SK-N-SH (cell line): ENCODE results near the gene VTI1B. TPM values are rescaled to one million over a fixed set of nuclear protein-coding genes. Genes with fewer than 3 reads are reported as not detected.

Source experiments
- CTCF ChIA-PET: fragments of 300-600, 350-600 bp; formaldehyde crosslinking; extraction: SDS; loops from one replicate; lab custom pipeline; 2021; lab: Yijun Ruan, JAX
- POLR2A ChIA-PET: fragments of 350-600 bp; sonication (Branson Sonifier 250); formaldehyde crosslinking; extraction: SDS; loops from one replicate; lab custom pipeline; 2020; ENCODE audit warnings: antibody characterized with exemption, inconsistent platforms; lab: Yijun Ruan, JAX
- DNase-seq: peaks from one replicate; pipeline ENCODE4 v3.0.0; 2012
- H2AFZ ChIP-seq: fragments of 200-600 bp; sonication (generic); 2 replicates; pipeline ENCODE4 v1.8.1; 2016; ENCODE audit warnings: antibody characterized with exemption, mild to moderate bottlenecking, low read depth
- H3F3A ChIP-seq: fragments of 200-600 bp; sonication (generic); replicated peaks from 2 replicates; pipeline ENCODE3; 2016; ENCODE audit warnings: antibody characterized with exemption, mild to moderate bottlenecking; ENCODE audit not compliant: insufficient read depth
- H3K27ac ChIP-seq, 2 experiments: fragments of 200-500 bp in 1 of 2; fragments of 200-600 bp in 1 of 2; sonication (Bioruptor generic) in 1 of 2; sonication (generic), shearing (Covaris generic) in 1 of 2; 2 replicates each; pipeline versions ENCODE4 v1.5.1 to v1.6.1; 2014 to 2016; ENCODE audit warnings: low read depth in 2 of 2, inconsistent platforms in 1 of 2, low read length in 1 of 2, mild to moderate bottlenecking in 1 of 2, mixed read lengths in 1 of 2
- H3K27me3 ChIP-seq: fragments of 200-600 bp; sonication (generic), shearing (Covaris generic); 2 replicates; pipeline ENCODE4 v1.6.1; 2016; ENCODE audit warnings: mixed run types; ENCODE audit not compliant: insufficient read depth
- H3K36me3 ChIP-seq, 2 experiments: fragments of 200-500 bp in 1 of 2; fragments of 200-600 bp in 1 of 2; sonication (Bioruptor generic) in 1 of 2; sonication (generic) in 1 of 2; replicated peaks in 1 of 2; 2 replicates each; pipeline versions ENCODE3 to v1.5.1; 2014 to 2016; ENCODE audit warnings: low read length in 1 of 2, mild to moderate bottlenecking in 1 of 2; ENCODE audit not compliant: insufficient read depth in 2 of 2, control insufficient read depth in 1 of 2
- H3K4me1 ChIP-seq, 2 experiments: fragments of 200-500 bp in 1 of 2; fragments of 200-600 bp in 1 of 2; sonication (Bioruptor generic) in 1 of 2; sonication (generic), shearing (Covaris generic) in 1 of 2; 2 replicates each; pipeline versions ENCODE4 v1.5.1 to v1.6.1; 2014 to 2016; ENCODE audit warnings: low read depth in 1 of 2, low read length in 1 of 2, mixed run types in 1 of 2; ENCODE audit not compliant: insufficient read depth in 2 of 2, control insufficient read depth in 1 of 2
- H3K4me2 ChIP-seq: fragments of 200-600 bp; sonication (generic), shearing (Covaris generic); 2 replicates; pipeline ENCODE4 v1.6.1; 2017; ENCODE audit warnings: mixed run types
- H3K4me3 ChIP-seq, 2 experiments: fragments of 200-500 bp in 1 of 2; fragments of 200-600 bp in 1 of 2; sonication (Bioruptor generic) in 1 of 2; sonication (generic), shearing (Covaris generic) in 1 of 2; 2 replicates each; pipeline versions ENCODE4 v1.5.1 to v1.8.1; 2014 to 2016; ENCODE audit warnings: low read depth in 2 of 2, inconsistent platforms in 1 of 2, low read length in 1 of 2, mild to moderate bottlenecking in 1 of 2, mixed read lengths in 1 of 2, moderate library complexity in 1 of 2
- H3K79me2 ChIP-seq: fragments of 200-600 bp; sonication (generic); 2 replicates; pipeline ENCODE4 v1.8.1; 2017; ENCODE audit warnings: mild to moderate bottlenecking; ENCODE audit not compliant: insufficient read depth
- H3K9ac ChIP-seq: fragments of 200-600 bp; sonication (generic); 2 replicates; pipeline ENCODE4 v1.6.1; 2017; ENCODE audit warnings: mixed run types
- H3K9me2 ChIP-seq: fragments of 200-600 bp; sonication (generic); 2 replicates; pipeline ENCODE4 v1.6.1; 2017; ENCODE audit warnings: mixed run types
- H3K9me3 ChIP-seq: fragments of 200-600 bp; sonication (generic); 2 replicates; pipeline ENCODE4 v1.6.1; 2017; ENCODE audit warnings: mixed run types, mild to moderate bottlenecking, moderate library complexity
- H4K20me1 ChIP-seq: fragments of 200-600 bp; sonication (generic); 2 replicates; pipeline ENCODE4 v1.6.1; 2017; ENCODE audit warnings: mild to moderate bottlenecking, mixed run types; ENCODE audit not compliant: insufficient read depth
- CHD2 ChIP-seq: fragments of 150-350 bp; IDR thresholded peaks from 2 replicates; pipeline ENCODE4 v1.6.1; 2018; ENCODE audit warnings: low read length; ENCODE audit not compliant: partially characterized antibody
- CTCF ChIP-seq: fragments of 200-600 bp; sonication (generic); IDR thresholded peaks from 2 replicates; pipeline ENCODE4 v1.6.1; 2017; ENCODE audit warnings: antibody characterized with exemption, mild to moderate bottlenecking, moderate library complexity
- EP300 ChIP-seq, 2 experiments: IDR thresholded peaks; 2 replicates each; pipeline versions ENCODE4 v1.4.0 to v1.6.1; 2012; ENCODE audit warnings: borderline replicate concordance in 1 of 2, low read depth in 1 of 2, low read length in 1 of 2
- EZH2phosphoT487 ChIP-seq: fragments of 200-600 bp; sonication (generic); IDR thresholded peaks from 2 replicates; pipeline ENCODE4 v1.6.1; 2017; ENCODE audit warnings: low read depth, mixed run types, mild to moderate bottlenecking, antibody characterized with exemption, moderate library complexity, borderline replicate concordance
- FOSL2 ChIP-seq: IDR thresholded peaks from 2 replicates; pipeline ENCODE4 v1.4.0; 2012; ENCODE audit warnings: low read depth, mild to moderate bottlenecking, moderate library complexity, borderline replicate concordance
- FOXM1 ChIP-seq: IDR thresholded peaks from 2 replicates; pipeline ENCODE4 v1.4.0; 2012; ENCODE audit warnings: low read depth, mild to moderate bottlenecking
- GABPA ChIP-seq: IDR thresholded peaks from 2 replicates; pipeline ENCODE4 v1.4.0; 2012; ENCODE audit warnings: low read depth, mild to moderate bottlenecking
- GATA2 ChIP-seq: sonication (generic); formaldehyde crosslinking; IDR thresholded peaks from 2 replicates; pipeline ENCODE4 v1.5.0; 2020; ENCODE audit warnings: mild to moderate bottlenecking, missing genetic modification reagents
- IRF3 ChIP-seq: fragments of 150-350 bp; IDR thresholded peaks from 2 replicates; pipeline ENCODE4 v1.6.1; 2016; ENCODE audit warnings: mild to moderate bottlenecking, low read depth, low read length
- JUND ChIP-seq: IDR thresholded peaks from 2 replicates; pipeline ENCODE4 v1.4.0; 2012
- MAX ChIP-seq: IDR thresholded peaks from 2 replicates; pipeline ENCODE4 v1.4.0; 2012; ENCODE audit warnings: low read depth
- MEF2A ChIP-seq: IDR thresholded peaks from 2 replicates; pipeline ENCODE4 v1.4.0; 2012; ENCODE audit warnings: low read depth, borderline replicate concordance
- MXI1 ChIP-seq: IDR thresholded peaks from 2 replicates; pipeline ENCODE4 v1.6.1; 2012; ENCODE audit warnings: mild to moderate bottlenecking, low read depth, low read length, improper control_type of control experiment
- NFIC ChIP-seq: IDR thresholded peaks from 2 replicates; pipeline ENCODE4 v1.4.0; 2012; ENCODE audit warnings: borderline replicate concordance
- RAD21 ChIP-seq: IDR thresholded peaks from 2 replicates; pipeline ENCODE4 v1.6.1; 2012; ENCODE audit warnings: mild to moderate bottlenecking, low read length
- RCOR1 ChIP-seq: fragments of 150-350 bp; IDR thresholded peaks from 2 replicates; pipeline ENCODE4 v1.6.1; 2017; ENCODE audit warnings: antibody characterized with exemption, low read length
- RFX5 ChIP-seq: IDR thresholded peaks from 2 replicates; pipeline ENCODE4 v1.6.1; 2012; ENCODE audit warnings: mild to moderate bottlenecking, improper control_type of control experiment, low read length
- SIN3A ChIP-seq: IDR thresholded peaks from 2 replicates; pipeline ENCODE4 v1.6.1; 2012; ENCODE audit warnings: low read depth, mild to moderate bottlenecking, low read length, moderate library complexity, borderline replicate concordance
- TAF1 ChIP-seq: IDR thresholded peaks from 2 replicates; pipeline ENCODE4 v1.6.1; 2012; ENCODE audit warnings: low read depth, mild to moderate bottlenecking, low read length, moderate library complexity, borderline replicate concordance
- TCF12 ChIP-seq: IDR thresholded peaks from 2 replicates; pipeline ENCODE4 v1.4.0; 2012
- TEAD4 ChIP-seq: IDR thresholded peaks from 2 replicates; pipeline ENCODE4 v1.4.0; 2012; ENCODE audit warnings: mild to moderate bottlenecking, borderline replicate concordance; ENCODE audit not compliant: insufficient read depth
- USF1 ChIP-seq: IDR thresholded peaks from 2 replicates; pipeline ENCODE4 v1.4.0; 2012; ENCODE audit warnings: low read depth, borderline replicate concordance
- USF2 ChIP-seq: fragments of 150-350 bp; IDR thresholded peaks from 2 replicates; pipeline ENCODE4 v1.6.1; 2017; ENCODE audit warnings: antibody characterized with exemption, low read length, low read depth, borderline replicate concordance
- YY1 ChIP-seq: IDR thresholded peaks from 2 replicates; pipeline ENCODE4 v1.4.0; 2012; ENCODE audit warnings: low read depth, mild to moderate bottlenecking
- ZBTB33 ChIP-seq: IDR thresholded peaks from 2 replicates; pipeline ENCODE4 v1.4.0; 2012; ENCODE audit warnings: low read depth, borderline replicate concordance
- WGBS: methylation state at CpG from one replicate; pipeline ENCODE4 v1.1.6; 2017; ENCODE audit warnings: low lambda C conversion rate; 5-methylcytosine and 5-hydroxymethylcytosine counted together
- polyA plus RNA-seq, 3 experiments: library from polyadenylated mRNA; depleted of rRNA; stranded (reverse); fragments of >200 nt; gene quantifications; 2 replicates each; pipeline ENCODE4 v1.2.3, GENCODE V29; 2012

The VTI1B gene
- polyA plus RNA-seq (2012; rRNA removed) = 59.2 and 71.8 TPM in 2 replicates
- polyA plus RNA-seq (2012; cell fraction: cytosol; rRNA removed) = 83.3 and 105 TPM in 2 replicates
- 21.3 and 29.2 TPM in 2 replicates for polyA plus RNA-seq (2012; cell fraction: nucleus; rRNA removed)

GRCh38 chr14:67674480-67675218 lies at the start of gene VTI1B:
Gene VTI1B (minus strand): TSS chr14:67674632. CDS start chr14:67674489, 143 bp downstream.
- peak within 1 kb of the TSS; percentile 96 for H3K4me2 ChIP-seq
- H3K9ac ChIP-seq = peak within 1 kb of the TSS; percentile 98
- H3K27ac ChIP-seq = peak within 1 kb of the TSS; percentile 92 to 96
- peaks cover 11 to 19% of the 10 kb centered on the region in 2 experiments for H3K36me3 ChIP-seq
- H3K9me2 ChIP-seq = no peaks in the 10 kb centered on the region
- peaks cover 43% of the 10 kb centered on the region for H4K20me1 ChIP-seq
- ChIA-PET CTCF (interaction anchor here (0.6 to 3.6 kb wide), 4 partner anchors 18 to 104 kb away, joined by 3 to 21 read pairs (median 4); partner anchors contain the start of gene PIGH), POLR2A (interaction anchor here (0.7 to 1.7 kb wide), 5 partner anchors 19 to 75 kb away, joined by 3 to 5 read pairs (median 3); partner anchors contain the start of genes PIGH and RDH11)
- H3K27me3 ChIP-seq = no peaks in the 10 kb centered on the region
- DNase-seq = peak; percentile 94
- WGBS = 0% methylated on average over 11 of the region's 87 CpGs
- H3K79me2 ChIP-seq = peaks cover 64% of the 10 kb centered on the region
- no peaks in the 10 kb centered on the region for H3K9me3 ChIP-seq
- H3F3A ChIP-seq = peaks cover 20% of the 10 kb centered on the region
- H3K4me3 ChIP-seq = peak within 1 kb of the TSS; percentile 72 to 89
- H2AFZ ChIP-seq = peak within 1 kb of the TSS; percentile 86
- H3K4me1 ChIP-seq = peaks cover 1 to 7% of the 10 kb centered on the region in 2 experiments; a peak in 2 of 4 replicates
- TF ChIP-seq MEF2A (no peak), TEAD4 (no peak), CTCF (peak; percentile 40; the same call in 1 of the 2 replicates), RFX5 (no peak), MXI1 (peak; percentile 8), RAD21 (no peak), YY1 (peak; percentile 54; the same call in 1 of the 2 replicates), MAX (no peak), FOXM1 (no peak), JUND (no peak), SIN3A (peak; percentile 24; the same call in 1 of the 2 replicates), USF2 (no peak), GATA2 (no peak), EZH2phosphoT487 (no peak), ZBTB33 (no peak; the same call in 1 of the 2 replicates), RCOR1 (no peak), FOSL2 (no peak), CHD2 (peak; percentile 90), TAF1 (no peak), NFIC (peak; percentile 16; the same call in 1 of the 2 replicates), EP300 (IDR thresholded peaks at IDR 0.05; ENCODE audit: borderline replicate concordance in 1 of 2, low read depth in 1 of 2, low read length in 1 of 2) (no peak; a peak in 1 of 4 replicates), TCF12 (no peak), GABPA (peak; percentile 51; the same call in 1 of the 2 replicates), USF1 (no peak), IRF3 (no peak)
